Sigmoid colon (tissue), 3 donors: ENCODE results near the gene GJC2.

Source experiments
- POLR2A ChIP-seq, 2 donors: fragments of 450-650 bp; IDR thresholded peaks; one replicate each; pipeline ENCODE4 v1.6.1; 2016; ENCODE audit warnings: antibody characterized with exemption in 2 of 2, mild to moderate bottlenecking in 2 of 2, moderate library complexity in 2 of 2
- TF ChIP-seq, protein P1 (sequence below), 4 experiments: fragments of 450-650 bp in 3 of 4; fragments of 200-600 bp in 1 of 4; IDR thresholded peaks; one replicate each; pipeline ENCODE4 v1.5.1; 2016 to 2019; ENCODE audit warnings: antibody characterized with exemption in 4 of 4, mild to moderate bottlenecking in 3 of 4, moderate library complexity in 2 of 4

DNA sequence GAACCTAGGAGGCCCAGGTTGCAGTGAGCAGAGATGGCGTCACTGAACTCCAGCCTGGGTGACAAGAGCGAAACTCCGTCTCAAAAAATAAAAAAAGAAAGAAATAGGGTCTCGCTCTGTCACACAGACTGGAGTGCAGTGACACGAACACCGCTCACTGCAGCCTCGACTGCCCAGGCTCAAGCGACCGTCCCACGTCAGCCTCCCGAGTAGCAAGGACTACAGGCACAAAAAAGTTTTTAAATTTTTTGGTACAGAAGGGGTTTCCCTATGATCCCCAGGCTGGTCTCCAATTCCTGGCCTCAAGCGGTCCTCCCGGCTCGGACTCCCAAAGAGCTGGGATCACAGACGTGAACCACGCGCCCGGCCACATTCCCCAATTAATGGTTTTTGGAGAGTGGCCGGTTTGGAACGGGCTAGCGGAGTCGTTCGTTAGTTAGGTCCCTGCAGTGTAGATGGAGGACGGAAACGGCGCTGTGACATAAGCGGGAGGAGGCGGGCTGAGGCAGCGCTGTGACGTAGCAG is 10.3 kb upstream of the GJC2 start:
- TF ChIP-seq, protein P1, sequence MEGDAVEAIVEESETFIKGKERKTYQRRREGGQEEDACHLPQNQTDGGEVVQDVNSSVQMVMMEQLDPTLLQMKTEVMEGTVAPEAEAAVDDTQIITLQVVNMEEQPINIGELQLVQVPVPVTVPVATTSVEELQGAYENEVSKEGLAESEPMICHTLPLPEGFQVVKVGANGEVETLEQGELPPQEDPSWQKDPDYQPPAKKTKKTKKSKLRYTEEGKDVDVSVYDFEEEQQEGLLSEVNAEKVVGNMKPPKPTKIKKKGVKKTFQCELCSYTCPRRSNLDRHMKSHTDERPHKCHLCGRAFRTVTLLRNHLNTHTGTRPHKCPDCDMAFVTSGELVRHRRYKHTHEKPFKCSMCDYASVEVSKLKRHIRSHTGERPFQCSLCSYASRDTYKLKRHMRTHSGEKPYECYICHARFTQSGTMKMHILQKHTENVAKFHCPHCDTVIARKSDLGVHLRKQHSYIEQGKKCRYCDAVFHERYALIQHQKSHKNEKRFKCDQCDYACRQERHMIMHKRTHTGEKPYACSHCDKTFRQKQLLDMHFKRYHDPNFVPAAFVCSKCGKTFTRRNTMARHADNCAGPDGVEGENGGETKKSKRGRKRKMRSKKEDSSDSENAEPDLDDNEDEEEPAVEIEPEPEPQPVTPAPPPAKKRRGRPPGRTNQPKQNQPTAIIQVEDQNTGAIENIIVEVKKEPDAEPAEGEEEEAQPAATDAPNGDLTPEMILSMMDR (IDR thresholded peaks at IDR 0.05) = no peak
- peak in 1 of 2 donors; percentile 18 for TF ChIP-seq POLR2A (IDR thresholded peaks at IDR 0.05)
